GM21528 (cell line): ENCODE data around the gene SYT5.
"Not testable (repeated sequence)": the region's sequence is repeated elsewhere in the genome, so short reads cannot be mapped to it uniquely, and the experiment has no call there.

Experiments used
- ATAC-seq: cut with Tn5 transposase; IDR thresholded peaks from one replicate; pipeline ENCODE4 v1.9.1; 2021; ENCODE audit warnings: mild to moderate bottlenecking, moderate library complexity; ENCODE audit not compliant: unreplicated experiment, low FRiP score

Gene SYT5

DNA sequence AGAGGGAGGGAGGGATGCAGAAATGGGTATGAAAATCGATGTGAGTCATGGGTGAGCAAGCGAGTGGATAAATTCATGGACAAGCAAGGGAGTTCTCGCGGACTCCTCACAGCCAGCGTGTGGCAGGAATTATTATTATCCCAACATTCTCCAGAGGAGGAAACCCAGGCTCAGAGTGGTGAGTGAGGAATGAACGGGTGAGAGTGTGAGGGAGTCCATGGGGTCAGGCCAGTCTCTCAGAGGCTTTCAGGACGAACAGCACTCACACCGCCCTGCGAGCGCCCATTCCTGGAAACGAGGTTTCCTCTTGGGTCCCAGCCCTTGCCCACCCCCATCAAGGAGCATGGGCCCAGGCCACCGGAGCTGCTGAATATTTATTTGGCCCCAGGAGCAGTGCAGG is 7.3 kb downstream of the SYT5 start:
- no peak for ATAC-seq

DNA sequence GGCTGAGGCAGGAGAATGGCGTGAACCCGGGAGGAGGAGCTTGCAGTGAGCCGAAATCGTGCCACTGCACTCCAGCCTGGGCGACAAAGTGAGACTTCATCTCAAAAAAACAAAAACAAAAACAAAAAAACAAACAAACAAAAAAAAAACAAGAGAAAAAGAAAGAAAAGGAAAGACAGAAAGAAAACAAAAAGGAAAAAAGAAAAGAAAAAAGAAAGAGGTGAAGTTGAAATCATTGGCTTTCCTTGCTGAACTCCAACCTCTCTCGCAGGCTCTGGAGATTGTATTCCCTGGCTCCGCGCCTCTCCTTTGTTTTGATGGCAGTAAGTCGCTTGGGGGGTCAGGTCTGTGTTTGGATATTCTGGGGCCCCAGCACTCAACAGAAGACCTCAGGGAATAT is 7.8 kb downstream of the SYT5 start:
- not testable (repeated sequence) for ATAC-seq

DNA sequence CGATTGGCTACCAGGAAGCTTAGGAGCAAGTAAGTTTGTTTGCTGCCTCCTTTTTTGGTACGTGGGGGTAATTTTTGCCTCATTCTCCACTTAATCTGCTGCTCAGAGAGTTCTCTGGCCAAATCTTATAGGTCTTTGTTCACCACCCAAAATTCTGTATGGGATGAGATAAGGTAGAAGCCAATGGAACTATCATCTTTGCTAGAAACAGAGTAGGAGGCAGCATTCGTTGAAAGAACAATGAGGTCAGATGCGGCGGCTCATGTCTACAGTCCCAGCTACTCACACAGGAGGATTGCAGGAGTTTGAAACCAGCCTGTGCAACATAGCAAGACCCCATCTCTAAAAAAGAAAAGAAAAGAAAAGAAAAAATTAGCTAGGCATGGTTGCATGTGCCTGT is 8.6 kb downstream of the SYT5 start:
- no peak for ATAC-seq

DNA sequence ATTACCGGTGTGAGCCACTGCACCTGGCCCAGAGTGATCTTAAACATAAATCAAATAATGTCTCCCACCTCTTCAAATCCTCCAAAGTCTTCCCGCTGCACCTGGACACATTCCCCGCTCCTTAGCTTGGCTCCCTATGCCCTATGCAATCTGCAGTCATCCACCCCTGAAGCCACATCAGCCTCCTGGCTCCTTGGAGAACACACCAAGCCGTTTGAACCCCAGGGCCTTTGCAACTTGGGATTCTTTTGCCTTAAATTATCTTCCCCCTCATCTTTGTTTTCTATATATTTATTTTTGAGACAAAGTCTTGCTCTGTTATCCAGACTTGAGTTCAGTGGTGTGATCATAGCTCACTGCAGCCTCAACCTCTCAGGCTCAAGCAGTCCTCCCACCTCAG is 11.0 kb downstream of the SYT5 start:
- no peak for ATAC-seq

DNA sequence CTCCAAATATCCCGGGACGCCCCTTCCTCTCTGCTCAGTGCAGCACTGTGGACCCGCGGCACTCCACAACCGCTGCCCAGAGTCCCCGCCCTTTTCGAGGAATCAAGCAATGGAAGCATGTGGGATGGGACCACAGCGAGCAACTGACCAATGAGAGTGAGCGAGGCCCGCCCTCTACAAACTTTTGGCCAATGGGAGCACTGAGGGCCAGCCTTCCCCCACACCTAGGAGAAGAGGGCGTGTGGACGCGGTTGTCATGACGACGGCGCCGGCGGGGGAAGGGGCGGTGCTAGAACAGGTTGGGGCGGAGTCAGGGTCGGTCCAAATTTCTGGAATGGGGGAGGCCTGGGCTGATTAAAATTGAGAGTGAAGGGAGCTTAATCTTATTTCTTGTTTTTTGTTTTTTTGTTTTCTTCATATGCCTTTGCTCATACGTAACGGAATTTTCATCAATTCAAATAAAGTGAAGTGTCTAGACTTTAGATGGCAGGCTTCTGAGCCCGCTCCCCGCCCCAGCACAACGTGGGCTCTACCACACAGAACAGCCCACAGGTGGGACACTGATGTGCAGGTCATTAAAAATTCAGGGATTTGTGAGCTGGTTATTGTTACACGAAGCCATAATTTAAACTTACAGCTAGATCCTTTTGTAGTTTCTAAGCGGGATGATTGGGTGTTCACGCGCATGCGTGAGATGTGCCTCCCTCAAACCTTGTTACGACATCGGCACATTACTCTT is 13.4 kb downstream of the SYT5 start, which contains the start of gene DNAAF3:
Gene DNAAF3 (minus strand): TSS at position 84 of the 739 bp plus-strand sequence. CDS start 200 bp downstream, outside the sequence.
- ATAC-seq: peak; percentile 79

DNA sequence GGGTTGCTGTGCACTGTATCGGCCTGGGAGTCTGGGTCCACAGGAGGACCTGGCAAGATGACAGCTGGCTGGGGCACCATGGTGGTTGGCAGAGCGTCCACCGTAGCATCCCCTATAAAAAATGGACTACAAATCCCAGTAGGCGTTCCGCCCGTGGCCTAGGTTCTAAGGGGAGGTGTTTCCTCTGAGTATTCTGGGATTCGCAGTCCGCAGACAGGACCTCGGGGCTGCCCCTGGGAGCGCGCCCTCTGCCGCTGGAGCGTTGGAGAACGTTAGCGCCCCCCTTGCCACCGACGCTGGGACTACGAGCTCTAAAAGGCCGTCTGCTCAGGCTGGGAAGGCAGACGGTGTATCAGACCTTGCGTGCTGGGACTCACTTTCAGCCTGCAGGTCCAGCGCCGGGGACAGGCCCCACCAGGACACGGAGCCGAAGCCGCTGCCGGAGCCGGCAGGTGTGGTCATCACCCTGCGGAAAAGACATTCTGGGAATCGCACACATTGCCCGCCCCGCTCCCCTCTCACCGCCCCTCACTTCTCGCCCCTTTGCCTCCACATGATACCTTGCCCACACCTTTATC is 14.0 kb downstream of the SYT5 start:
- ATAC-seq: no peak

DNA sequence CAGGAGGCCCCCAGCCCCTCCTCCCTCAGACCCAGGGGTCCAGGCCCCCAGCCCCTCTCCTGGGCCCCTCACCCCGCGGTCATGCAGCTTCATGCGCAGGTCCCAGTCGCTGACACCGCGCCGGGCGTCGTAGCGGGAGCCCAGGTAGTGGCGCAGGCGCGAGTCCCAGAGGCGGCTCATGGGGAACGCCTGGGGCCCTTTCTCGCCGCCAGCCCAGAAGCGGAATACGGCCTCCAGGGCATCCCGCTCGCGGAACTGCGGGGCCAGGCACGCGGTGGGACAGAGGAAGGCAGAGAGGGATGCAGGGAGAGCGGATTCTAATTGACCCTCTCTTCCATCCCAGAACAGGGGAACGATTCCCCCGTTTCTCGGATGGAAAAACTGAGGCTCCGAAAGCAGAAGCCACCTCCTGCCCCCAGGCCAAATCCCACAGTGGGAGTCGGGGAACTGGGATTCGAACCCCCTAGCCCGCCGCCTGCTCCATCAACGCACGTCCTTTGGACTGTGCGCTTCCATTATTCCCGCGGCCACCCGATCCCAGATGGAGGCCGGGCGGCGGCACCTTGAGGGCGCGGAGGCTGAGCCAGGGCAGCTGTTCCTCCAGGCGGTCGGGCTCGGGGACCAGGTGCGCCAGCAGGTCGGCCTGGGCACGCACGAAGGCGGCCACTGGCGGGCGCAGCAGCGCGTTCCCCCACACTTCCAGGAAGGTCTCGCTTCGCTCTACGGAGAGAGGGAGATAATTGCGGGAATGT is 18.3 kb downstream of the SYT5 start:
- no peak for ATAC-seq

DNA sequence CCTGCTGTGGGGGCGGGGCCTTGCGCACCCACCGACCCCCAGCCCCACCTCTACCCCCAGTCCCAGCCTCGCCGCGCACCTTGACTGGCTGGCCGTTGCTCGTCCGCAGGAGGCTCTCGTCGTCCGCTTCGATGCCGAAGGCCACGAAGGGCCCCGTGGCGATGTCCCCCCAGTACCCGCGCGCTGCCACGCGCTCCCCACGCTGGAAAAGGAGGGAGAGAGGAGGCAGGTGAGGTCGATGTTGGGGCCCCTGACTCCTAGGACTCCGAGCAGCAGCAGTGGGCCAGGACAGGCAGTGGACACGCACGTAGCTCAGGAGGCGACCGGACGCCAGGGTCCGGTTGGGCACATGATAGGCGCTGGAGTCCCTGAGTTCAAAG is 19.1 kb downstream of the SYT5 start:
- no peak for ATAC-seq

DNA sequence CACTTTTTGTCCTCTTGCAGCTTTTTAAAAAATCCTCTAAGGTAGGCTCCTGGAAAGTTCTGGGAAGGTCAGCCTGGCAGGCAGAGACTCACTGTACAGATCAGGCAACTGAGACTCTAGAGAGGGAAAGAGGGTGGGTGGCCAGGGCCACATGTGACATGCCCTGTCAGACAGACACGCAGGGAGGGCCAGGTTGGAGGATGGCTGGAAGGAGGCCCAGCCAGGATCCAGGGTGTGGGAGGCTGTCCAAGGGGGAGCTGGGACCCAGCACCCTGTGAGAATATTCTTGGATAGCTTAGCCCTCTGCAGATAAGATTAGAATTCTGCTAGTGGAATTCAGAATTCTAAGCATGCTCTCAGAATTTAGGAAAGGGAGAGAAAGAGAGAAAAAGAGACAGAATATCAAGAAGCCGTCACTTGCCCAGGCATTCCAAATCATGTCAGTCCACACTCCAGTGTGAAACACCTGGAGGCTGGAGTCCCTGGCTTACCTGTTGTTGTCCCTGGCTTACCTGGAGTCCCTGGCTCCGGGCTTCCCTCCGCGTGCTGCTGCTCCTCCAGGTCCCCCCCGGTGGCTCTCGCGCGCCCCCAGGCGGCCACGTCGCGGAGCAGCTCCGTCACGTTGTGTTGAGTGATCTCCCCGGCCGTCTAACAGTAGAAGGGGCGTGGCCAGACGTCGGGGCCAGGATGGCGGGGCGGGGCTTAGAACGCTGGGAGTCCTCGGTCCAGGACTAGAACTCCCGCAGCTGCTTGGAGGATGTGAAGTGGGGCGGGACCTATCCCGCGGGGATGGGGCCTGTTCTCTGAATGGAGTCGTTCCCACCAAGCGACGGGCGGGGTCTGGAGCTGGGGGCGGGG is 19.7 kb downstream of the SYT5 start:
- ATAC-seq: no peak

DNA sequence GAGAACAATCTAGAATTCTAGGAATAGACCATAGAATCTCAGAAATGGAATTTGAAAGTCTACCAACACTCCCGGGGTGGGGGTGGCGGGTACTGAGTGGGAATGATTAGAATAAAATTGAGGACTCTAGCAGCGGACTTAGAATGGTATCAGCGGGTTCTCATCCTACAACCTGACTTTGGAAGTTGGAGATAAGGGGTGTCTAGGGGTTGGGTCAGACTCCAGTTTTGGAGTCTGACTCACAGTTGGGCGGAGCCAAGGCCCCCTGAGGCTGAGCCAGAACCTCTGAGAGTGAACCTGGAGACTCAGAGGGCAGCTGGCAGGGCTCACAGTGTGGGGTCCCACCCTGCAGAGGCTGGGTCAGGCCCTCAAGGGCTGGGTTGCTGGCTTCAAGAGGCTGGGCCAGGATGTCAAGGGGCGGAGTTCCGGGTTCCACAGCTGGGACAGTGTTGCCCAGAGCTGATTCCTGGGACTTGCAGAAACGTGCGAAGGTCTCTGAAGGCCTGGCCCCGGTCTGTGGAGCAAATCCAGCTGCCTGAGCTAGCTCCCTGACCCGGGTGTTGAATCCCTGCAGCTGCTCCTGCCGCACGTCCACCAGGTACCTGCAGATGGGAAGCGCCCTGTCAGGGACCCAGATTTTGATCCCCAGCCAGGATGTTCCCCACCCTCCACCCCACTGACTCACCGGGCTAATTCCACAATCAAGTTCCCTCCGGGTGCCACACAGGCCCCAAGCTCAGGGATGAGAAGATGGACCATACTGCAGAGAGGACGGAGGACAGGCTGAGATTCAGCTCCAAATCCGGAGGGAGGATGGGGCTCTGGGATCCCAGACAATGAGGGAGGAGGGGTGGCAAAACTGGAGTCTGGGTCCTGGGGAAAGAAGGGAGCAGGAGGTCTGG is 21.0 kb downstream of the SYT5 start:
- no peak for ATAC-seq

DNA sequence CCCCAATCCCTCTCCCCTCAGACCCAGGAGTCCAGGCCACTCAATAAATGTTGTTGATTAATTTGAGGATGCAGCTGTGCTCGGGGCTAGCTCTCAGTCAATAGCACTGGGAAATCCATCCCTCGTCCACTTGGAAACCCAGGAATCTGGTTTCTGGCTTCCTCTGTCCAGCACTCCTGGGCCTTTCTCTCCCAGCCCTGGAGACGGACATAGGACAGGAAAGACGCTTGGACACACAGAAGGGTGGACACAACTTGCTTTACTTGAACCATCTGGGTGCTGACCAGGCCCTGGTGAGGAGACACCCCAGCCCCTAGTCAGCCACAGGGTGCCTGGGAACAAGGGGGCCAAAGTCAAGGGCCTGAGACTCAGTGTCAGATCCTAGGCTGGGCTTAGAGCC is 21.7 kb downstream of the SYT5 start:
- ATAC-seq: no peak

DNA sequence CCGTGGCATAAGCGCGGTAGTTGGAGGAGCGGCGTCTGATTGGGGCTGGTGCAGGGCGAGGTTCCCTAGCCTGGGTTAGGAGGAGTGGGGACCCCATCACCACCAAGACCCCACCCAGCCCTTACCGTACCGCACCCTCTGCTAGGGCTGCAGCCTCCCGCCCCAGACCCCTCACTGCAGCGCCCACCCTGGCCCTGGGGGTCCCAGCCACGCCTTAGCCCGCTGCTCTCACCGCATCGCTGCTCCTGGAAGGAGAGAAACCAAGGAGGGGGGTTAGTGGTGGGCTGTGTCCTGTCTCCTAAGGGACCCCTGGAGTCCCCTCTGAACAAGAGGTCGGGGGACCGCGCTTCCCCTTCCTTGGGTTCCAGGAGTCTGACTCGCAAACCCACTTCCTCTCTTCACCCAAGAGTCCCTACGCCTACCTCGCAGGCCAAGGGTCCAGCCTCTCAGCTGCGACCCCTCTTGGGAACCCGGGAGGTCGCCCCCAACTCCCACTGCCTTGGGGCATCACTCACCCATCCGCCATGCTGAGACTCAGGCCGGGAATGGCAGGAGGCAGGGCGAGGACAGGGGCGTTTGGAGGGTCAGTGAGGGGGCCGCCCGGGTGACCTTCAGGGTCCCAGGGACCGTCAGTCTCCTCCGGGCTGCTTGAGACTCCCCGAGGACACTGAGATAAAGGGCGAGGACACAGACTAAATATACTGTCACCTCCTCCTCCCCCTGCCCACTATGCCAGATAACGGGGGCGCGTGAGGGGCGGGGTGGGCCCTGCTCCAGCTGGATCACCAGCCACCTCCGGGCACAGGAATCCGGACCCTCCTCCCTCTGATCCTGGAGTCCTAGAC is 22.8 kb downstream of the SYT5 start, which contains the start of gene TNNI3:
Gene TNNI3 (minus strand): TSS at position 669 of the 845 bp plus-strand sequence. CDS start 143 bp downstream, at position 526.
- ATAC-seq: no peak

DNA sequence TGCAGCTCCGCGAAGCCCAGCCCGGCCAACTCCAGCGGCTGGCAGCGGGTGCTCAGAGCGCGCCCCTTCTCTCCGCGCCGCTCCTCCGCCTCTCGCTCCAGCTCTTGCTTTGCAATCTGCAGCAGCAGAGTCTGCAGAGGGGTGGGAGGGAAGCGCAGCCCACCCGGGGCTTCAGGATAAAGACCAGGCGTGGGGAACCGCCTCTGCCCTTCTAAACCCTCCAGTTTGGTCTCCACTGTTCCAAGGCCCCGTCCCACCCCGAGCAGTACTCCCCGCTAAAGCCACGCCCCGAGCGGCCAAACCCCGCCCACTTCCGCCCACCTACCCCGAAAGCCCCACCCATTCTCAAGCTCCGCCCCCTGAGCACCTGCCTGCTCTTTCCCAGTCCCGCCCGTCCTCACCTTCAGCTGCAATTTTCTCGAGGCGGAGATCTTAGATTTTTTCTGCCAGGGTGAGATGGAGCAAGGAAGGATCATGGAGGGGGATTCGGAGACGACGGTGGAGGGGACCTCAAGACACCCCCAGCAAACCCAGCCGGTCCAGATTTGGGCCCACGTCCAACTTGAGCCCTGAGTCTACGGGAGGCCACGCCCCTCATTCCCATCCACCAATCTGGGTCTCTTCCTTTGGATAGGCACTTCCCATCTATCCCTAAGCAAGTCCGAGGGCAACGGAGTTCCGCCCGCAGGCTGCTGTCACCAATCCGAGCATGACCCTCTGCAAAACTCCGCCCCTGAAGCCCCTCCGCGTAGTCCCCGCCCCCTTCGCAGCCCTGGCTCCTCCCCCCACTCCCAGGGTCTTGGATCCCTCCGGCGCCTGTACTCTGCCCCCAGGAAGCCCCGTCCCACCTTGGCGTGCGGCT is 23.7 kb downstream of the SYT5 start:
- no peak for ATAC-seq

DNA sequence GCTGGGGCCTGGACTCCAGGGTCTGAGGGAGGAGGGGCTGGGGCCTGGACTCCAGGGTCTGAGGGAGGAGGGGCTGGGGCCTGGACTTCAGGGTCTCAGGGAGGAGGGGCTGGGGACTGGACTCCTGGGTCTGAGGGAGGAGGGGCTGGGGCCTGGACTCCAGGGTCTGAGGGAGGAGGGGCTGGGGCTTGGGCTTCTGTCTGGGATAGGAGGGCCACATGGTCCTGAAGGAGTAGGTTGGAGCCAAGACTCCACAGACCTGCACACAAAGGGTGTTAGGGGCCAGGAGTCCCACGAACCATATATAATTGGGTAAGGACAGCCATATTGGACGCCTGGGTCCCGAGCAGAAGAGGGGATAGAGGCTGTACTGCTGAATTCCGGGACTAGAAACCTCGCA is 24.3 kb downstream of the SYT5 start:
- not testable (repeated sequence) for ATAC-seq

DNA sequence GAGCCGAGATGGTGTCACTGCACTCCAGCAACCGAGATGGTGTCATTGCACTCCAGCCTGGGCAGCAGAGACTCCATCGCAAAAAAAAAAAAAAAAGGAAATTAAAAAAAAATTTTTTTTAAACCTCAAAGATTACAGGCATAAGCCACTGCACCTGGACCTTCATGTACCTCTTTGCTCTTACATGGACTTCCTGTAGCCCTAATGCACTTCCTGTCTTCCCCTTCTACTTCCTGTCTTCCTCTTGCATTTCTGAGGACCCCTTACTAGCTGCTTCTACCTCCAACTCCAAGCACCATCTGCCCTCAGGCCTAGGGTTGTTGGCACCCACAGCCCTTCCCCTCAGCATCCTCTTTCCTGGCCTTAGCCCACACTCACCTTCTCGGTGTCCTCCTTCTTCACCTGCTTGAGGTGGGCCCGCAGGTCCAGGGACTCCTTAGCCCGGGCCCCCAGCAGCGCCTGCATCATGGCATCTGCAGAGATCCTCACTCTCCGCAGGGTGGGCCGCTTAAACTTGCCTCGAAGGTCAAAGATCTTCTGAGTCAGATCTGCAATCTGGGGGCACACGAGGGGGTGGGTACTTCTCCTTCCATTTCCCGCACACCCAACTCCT is 26.3 kb downstream of the SYT5 start:
- ATAC-seq: no peak

DNA sequence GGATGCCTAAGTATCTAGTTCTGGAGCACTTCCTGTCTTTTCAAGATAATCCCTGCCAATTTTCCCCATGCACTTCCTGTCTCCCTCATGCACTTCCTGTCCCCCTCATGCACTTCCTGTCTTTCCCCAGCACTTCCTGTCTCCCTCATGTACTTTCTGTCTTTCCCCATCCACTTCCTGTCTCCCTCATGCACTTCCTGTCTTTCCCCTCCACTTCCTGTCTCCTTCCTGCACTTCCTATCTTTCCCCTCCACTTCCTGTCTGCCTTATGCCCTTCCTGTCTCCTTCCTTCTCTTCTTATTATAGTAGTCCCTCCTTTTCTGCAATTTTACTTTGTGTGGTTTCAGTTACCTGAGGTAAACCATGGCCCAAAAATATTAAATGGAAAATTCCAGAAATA is 28.1 kb downstream of the SYT5 start:
- no peak for ATAC-seq
